ENCODE results near the gene CHRND.
"Not testable (repeated sequence)": the region's sequence is repeated elsewhere in the genome, so short reads cannot be mapped to it uniquely, and the experiment has no call there.

CHRND gene

DNA sequence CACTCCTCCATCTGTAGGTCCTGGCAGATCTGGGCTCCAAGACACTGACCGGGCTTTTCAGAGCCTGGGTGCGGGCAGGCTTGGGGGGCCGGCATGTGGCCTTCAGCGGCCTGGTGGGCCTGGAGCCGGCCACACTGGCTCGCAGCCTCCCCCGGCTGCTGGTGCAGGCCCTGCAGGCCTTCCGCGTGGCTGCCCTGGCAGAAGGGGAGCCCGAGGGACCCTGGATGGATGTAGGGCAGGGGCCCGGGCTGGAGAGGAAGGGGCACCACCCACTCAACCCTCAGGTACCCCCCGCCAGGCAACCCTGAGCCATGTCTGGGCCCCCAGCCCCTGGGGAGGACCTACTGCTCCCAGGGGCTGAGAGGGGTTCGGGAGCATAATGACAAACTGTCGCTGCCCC lies 761 bp upstream of the CHRND start:
- no peak for DNase-seq (ENCODE audit: low spot score)

DNA sequence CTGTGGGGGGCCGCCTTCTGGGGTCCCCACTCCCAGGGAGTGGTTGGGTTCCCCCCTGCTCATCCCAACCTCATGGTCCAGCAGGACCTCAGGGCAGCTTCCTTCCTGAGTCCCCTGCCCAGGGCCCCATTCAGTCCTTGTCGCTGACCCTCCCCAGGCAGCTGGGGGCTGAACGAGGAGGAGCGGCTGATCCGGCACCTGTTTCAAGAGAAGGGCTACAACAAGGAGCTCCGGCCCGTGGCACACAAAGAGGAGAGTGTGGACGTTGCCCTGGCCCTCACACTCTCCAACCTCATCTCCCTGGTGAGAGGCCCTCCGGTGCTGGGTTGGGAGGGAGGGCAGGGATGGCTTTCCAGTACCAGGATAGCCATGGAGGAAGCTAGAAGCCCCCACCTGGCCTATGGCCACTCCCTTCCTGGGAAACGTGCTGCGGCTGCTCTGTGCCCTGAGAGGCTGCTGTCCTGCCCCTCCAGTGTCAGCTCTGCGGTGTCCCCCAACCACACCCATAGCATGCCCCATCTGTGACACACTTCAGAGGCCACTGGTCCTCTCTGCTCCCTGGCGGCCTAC lies 497 bp downstream of the CHRND start:
- DNase-seq (ENCODE audit: low spot score), result no peak

DNA sequence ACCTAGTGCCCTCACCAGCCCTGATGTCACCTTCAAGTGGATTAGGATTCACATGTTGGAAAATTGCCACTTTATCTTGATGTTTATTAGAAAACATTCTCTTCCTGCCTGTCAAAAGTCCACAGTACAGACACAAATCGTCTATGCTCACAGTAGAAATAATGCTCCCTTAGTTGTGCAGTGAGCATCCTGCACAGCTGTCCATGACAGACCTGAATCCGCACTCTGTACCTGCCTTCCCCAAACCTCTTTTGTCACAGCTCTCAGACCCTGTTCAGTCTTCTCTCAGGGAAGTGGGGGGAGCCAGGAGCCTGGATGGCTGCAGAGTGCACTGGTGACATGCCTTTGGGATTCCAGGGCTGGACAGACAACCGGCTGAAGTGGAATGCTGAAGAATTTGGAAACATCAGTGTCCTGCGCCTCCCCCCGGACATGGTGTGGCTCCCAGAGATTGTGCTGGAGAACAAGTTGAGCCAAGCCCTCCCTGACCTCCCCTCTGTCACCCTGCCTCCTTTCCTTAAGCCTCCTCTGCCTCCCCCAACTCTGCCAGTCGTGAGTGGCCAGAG lies 2.0 kb downstream of the CHRND start:
- DNase-seq (ENCODE audit: low spot score), result no peak

DNA sequence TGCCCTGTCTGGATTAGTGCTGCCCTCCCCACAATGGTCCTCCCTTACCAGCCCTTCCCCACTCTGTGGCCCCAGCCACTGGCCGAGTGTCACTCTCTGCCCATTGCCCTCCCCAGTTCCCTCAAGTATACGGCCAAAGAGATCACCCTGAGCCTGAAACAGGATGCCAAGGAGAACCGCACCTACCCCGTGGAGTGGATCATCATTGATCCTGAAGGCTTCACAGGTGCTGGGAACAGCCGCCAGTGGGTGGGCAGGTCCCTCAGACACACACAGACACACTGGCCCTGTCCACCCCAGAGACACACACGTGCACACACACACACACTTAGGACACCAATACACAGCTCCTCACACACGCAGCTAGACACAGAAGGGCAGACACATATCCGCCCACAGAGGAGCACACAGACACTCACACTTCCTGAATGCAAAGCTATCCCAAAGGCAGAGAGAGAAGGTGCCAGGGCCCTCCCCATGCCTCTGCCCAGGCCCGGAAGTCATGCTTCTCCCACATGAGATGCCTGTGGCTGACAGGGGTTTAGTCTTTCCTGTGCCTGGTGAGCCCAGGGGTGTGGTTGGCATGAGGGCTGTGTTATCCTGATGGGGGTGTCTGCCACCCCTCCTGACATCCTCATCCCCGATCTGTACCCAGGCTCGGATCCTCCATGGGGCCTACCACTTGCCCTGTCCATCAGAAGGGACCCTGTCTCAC lies 2.9 kb downstream of the CHRND start:
- DNase-seq (ENCODE audit: low spot score), result no peak

DNA sequence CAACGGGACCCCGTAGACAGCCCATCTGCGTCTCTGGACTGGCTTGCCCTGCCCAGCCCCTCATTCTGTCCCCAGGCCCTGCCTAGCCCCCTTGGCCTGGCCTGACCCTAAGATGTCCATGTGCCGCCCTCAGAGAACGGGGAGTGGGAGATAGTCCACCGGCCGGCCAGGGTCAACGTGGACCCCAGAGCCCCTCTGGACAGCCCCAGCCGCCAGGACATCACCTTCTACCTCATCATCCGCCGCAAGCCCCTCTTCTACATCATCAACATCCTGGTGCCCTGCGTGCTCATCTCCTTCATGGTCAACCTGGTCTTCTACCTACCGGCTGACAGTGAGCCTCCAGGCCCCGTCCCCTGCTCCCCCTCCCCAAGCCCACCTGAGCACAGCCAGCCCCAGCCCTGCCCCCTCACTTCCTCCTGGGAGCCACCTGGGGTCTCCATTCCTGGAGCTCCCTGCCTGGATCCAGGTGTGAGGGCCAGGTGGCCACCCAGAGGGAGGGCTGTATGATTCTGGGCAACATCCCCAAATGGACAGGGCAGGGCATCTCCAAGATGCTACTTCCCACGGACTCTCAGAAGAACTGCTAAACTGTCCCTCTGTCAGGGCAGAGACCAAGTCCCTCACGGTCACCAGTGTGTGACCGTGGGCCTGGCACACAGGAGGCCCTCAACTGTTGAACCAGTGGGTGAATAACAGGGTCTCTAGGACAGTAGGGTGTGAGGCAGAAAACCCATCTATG lies 4.0 kb downstream of the CHRND start:
- DNase-seq (ENCODE audit: low spot score), result no peak

DNA sequence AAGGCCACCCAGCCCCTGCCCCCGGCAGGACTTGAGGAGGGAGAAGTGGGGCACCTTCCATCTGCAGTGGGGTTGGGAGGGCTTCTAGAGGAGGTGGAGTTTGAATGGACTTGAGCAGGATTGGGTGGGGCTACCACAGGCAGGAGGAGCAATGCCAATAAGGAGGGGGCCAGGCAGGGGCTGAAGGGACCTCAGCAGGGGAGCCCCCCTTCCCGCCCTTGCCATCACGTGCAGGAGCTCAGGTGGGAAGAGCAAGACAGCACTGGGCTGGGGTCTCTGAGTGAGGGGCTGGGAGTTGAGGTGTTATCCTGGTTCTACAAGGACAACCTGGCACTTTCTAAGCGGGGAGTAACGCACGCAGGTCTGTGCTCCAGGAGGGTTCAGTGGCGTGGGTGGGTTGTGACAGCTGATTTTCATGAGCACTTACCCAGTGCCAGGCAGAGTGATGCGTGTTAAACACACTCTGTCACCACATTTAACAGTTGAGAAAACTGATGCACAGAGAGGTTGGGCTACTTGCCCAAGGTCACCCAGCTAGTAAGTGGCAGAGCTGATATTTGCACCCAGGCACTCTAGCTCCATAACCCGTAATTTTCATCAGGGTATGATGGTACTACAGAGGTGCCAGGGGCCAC lies 4.8 kb downstream of the CHRND start:
- no peak for DNase-seq (ENCODE audit: low spot score)

DNA sequence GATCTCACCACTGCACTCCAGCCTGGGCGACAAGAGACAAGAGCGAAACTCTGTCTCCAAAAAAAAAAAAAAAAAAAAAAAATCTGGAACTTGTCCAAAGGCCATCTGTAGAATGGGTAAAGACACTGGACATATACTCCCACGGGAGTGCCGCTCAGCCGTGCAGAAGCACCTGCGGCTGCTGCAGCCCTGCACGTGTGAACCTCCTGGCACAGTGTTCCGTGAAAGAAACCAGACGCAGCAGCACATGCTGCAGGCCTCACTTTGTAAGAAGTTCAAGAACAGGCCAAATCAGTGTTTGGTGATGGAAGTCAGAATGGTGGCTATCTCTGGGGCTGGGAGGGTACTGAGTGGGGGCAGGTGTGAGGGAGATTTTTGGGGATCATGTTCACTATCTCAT lies 6.5 kb downstream of the CHRND start:
- DNase-seq (ENCODE audit: low spot score), result peak; percentile 82

DNA sequence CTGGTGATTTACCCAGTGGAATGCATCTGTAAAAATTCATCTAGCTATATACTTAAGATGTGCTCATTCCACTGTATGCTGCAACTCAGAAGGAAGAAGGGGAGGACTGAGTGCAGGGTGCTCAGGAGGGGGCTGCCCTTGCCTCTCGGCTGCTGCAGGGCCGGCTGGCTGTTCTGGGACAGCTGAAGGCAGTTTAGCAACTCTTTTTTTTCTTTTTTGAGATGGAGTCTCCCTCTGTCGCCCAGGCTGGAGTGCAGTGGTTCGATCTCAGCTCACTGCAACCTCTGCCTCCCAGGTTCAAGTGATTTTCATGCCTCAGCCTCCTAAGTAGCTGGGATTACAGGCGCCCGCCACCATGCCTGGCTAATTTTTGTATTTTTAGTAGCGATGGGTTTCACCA lies 6.9 kb downstream of the CHRND start:
- not testable (repeated sequence) for DNase-seq (ENCODE audit: low spot score)

DNA sequence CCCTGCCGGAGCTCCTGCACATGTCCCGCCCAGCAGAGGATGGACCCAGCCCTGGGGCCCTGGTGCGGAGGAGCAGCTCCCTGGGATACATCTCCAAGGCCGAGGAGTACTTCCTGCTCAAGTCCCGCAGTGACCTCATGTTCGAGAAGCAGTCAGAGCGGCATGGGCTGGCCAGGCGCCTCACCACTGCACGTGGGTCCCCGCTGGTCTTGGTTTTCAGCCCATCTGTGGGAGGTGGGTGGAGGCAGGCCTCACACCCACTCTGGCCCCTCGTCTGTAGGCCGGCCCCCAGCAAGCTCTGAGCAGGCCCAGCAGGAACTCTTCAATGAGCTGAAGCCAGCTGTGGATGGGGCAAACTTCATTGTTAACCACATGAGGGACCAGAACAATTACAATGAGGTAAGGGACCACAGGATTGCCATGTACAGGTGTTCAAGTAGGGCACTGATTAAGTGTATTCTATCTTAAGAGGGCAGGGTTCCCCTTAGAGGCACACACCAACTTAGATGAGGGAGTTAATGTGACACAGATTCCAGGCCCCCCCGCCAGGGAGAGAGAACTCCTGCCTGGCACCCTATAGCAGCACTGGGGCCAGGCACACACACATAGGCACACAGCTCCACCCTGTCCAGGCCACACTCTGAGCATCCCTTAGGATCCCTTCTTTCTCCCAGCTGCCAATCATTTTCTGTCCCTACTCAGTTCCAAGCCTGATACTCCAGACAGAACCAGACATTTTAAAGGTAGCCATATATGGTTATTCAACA lies 8.2 kb downstream of the CHRND start:
- DNase-seq (ENCODE audit: low spot score), result no peak

DNA sequence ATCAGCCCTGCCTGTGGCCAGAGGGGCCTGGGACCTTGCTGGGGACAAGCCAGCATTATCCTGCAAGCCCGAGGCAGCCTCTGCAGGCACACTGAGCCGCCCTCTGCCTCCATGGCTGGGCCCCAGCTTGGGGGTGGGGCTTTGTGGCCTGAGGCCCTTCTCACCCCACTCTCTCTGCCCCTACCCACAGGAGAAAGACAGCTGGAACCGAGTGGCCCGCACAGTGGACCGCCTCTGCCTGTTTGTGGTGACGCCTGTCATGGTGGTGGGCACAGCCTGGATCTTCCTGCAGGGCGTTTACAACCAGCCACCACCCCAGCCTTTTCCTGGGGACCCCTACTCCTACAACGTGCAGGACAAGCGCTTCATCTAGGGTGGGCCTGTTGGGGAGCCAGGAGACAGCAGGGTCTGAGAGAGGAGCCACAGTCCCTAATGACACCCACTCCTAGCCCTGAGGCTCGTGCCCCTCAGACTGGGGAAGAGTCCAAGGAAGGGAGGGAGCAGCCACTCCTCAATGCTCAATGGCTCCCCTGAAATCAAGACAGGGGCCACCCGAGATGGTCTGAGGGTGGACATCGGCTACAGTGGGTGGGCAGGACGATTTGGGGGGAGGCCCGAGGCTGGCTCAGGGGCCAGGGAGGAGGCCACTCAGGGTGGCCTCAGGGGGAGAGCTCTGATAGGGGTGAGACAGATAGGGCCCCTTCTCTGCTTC lies 9.1 kb downstream of the CHRND start:
- DNase-seq (ENCODE audit: low spot score), result no peak

DNA sequence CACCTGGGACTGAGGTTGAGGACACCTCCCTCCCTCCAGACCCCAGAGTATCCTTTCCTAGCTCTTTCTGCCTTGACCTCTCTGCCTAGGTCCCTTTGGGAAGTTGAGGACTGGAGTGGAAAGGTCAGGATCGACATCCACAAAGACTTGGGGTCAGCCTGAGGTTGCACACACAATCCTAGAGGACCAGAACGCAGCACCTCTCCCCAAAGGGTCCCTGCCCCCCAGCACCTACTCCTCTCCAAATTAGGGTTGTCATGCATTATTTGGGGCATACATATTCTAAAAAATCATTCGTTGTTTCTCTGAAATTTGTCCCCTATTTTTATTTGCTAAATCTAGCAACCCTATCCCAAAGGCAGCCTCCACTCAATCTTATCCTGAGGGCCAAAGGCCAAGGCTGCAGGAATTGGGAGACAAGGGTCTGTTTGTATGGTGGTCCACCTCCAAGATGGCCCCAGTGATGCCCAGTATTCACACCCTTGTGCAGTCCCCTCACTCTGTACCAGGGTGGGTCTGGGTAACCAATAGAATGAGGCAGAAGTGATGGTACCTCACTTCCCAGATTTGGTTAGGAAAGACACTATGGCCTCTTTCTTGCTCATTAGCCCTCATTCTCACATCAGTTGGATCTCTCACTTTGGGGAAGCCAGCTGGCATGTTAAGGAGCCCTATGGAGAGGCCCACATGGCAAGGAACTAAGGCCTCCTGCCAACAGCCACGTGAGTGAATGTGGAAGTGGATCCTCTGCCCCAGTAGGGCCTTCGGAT lies 10.0 kb downstream of the CHRND start:
- no peak for DNase-seq (ENCODE audit: low spot score)

DNA sequence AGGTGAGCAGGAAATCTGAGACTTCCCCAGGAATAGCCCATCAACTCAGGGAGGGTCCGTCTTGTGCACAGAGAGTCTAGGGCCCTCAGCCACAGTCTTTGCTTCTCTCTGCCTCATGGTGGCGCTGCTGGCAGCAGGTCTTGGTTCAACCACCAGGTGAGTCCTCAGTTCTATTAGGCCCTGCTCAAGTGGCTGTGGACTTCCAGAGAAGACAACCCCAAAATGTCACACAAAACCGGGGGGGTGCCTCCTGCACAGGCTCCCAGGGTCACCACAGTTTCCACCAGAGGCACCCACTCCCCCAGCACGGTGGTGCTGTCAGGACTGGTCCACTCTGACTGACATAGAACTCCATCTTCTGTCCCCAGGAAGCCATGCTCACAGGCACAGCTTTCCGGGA lies 11.1 kb downstream of the CHRND start:
- no peak for DNase-seq (ENCODE audit: low spot score)

DNA sequence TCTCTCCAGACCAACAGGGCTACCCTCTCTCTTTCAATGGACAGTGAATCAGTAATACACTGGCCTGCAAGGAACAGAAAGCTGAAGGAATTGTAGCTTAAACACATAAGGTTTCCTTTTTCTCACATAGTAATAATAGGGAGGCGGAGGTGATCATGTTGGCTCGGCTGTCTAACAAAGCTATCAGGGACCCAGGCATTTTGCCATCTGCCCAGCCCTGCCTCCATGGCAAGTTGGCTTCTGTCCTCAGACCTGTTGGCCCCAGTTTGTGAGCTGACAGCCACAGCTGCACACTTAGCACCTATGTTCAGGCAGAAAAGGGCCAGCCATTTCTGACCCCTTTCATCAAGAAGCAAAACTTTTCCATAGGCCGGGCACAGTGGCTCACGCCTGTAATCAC lies 11.5 kb downstream of the CHRND start:
- DNase-seq (ENCODE audit: low spot score), result no peak

DNA sequence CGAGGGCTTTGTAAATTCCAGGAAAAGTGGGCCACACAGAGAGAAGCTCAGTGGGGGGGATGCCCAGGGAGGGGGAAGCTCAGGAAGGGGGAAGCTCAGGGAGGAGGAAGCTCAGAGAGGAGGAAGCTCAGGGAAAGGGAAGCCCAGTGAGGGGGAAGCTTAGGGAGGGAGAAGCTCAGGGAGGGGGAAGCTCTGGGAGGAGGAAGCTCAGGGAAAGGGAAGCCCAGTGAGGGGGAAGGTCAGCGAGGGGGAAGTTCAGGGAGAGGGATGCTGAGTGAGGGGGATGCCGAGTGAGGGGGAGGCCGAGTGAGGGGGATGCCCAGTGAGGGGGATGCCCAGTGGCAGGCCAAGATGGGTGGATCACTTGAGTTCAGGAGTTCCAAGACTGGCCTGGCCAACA lies 12.7 kb downstream of the CHRND start:
- DNase-seq (ENCODE audit: low spot score), result no peak

DNA sequence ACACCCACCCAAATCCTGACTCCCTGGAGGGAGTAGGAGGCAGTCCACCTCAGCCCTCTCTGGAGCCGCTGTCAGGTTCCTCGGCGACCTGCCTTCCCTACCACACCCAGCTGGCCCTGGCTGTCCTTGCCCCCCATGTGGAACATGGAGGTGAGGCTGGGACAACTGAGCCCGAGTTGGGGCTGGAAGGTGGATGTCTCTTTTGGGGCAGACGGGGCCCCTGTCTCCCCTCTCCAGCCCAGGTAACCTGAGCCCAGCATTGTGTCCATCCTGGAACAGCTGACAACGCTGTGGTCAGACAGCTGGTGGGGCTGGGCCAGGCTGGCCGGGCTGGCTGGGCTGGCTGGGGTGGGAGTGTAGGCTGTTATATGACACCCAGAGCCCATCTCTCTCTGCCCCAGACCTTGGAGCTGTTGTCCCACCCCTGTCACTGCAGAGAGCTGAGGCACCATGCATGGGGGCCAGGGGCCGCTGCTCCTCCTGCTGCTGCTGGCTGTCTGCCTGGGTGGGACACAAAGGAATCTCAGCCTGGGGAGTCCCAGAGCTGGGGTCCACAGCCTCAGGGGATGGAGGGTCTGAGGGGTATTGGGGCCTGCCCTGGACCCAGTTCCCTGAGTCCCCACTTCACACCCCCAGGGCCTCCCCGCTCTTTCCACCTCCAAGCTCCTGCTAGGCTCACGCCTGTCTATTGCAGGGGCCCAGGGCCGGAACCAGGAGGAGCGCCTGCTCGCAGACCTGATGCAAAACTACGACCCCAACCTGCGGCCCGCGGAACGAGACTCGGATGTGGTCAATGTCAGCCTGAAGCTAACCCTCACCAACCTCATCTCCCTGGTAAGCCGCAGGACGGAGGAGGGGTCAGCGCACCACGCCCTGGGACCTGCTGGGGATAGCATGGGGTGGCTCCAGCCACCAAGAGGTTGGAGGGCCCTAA lies 13.6 kb downstream of the CHRND start, which contains the start of gene CHRNG:
Gene CHRNG (plus strand): TSS at position 395 of the 934 bp plus-strand sequence. CDS start 56 bp downstream, at position 451.
- peak; percentile 46 for DNase-seq (ENCODE audit: low spot score)

DNA sequence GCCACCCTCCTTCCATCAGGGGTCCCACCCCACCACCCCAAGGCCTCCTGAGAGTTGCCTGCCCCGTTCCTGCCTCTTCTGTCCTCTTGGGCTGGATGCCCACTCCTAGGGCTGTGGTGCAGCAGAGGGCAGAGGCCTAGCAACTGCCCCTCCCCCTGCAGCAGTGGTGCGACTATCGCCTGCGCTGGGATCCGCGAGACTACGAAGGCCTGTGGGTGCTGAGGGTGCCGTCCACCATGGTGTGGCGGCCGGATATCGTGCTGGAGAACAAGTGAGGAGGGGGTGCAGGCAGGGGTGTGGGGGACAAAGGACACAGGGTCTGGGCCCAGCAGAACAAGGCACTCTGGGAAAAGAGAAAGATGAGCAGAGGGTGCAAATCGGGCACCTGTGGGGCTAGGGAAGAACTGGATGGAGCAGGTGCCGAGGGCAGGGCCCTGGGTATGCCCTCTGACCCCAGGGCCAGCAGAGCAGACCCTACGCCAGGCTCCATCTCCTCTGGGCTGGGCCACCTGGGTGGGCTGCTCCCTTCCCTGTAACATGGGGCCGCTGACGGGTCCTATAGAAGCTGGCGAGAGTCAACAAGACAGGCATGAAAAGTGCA lies 14.6 kb downstream of the CHRND start:
- no peak for DNase-seq (ENCODE audit: low spot score)

DNA sequence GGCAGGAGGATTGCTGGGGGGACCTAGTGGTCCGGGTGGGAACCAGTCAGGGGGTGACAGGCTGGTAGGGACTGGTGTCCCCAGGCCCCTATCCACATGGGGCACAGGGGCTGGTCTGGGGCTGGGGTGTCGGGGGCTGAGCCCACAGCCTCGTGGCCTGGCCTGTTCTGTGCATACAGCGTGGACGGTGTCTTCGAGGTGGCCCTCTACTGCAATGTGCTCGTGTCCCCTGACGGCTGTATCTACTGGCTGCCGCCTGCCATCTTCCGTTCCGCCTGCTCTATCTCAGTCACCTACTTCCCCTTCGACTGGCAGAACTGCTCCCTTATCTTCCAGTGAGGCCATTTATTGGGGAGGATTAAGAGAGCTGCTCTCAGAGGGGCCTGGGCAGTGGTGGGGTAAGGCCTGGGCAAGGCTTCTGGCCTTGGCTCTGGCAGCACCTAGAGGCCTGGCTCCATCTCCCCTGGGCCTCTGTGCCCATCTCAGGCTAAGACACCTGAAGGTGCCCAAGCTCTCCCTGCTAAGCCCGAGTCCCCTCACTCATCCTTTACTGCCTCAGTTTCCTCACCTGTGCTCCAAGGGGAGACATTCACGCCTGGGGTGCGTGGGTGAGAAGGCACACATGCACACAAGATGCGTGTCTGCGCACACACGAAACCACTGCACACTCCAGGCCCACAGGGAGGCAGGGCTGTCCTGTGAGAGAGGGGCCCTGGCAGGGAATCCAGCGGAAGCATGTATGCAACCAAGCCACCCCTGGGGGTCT lies 15.4 kb downstream of the CHRND start:
- DNase-seq (ENCODE audit: low spot score), result no peak
